Measurements from ENCODE around the gene RPS14.
"Not testable (repeated sequence)": the region's sequence is repeated elsewhere in the genome, so short reads cannot be mapped to it uniquely, and the experiment has no call there.

RPS14 gene

DNA sequence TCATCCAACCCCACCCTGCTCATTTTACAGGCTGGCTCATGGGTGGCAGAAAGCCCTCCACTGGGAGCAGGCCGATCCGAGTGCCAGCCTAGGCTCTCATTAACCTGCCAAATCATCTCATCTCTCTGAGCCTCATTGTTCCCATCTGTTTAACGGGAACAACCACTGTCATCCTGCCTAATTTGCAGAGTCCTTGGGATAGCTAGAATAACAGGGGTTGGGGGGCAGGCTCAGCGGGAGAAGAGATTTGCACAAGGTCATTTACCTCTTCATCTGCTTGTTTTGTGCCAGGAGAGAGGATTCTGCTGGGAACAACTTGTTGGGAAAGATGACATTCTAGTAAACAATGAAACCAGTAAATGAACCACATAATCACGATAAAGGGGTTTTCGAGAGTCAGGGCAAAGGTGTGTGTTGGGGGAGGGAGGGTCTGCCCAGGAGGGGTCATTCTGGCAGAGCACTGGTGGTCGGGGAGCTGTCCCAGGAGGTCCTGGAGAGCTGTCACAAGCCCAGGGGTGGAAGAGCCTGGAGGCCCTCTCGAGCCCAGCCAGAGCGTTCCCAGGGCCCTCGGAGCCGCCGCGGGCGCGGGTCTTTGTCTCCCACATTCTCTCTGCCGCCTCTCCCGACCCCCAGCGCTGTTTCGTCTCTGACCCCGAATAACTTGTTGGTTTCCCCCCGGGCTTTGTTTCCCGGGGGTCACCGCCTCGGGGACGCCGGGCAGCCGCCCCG lies 35.6 kb upstream of the RPS14 start:
- H3K4me3 ChIP-seq (ENCODE audit: low read depth, low read length), result no peak overlapping the region
- DNase-seq (ENCODE audit: low read depth), result no peak
- TF ChIP-seq POLR2A (IDR thresholded peaks at IDR 0.05; ENCODE audit: extremely low read depth, insufficient read length) (no peak), MYC (IDR thresholded peaks at IDR 0.05; ENCODE audit: low read depth, low read length) (no peak)
- TF ChIP-seq, protein P1, sequence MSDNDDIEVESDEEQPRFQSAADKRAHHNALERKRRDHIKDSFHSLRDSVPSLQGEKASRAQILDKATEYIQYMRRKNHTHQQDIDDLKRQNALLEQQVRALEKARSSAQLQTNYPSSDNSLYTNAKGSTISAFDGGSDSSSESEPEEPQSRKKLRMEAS (IDR thresholded peaks at IDR 0.05; ENCODE audit: low read depth, low read length), result no peak
- TF ChIP-seq, protein P2, sequence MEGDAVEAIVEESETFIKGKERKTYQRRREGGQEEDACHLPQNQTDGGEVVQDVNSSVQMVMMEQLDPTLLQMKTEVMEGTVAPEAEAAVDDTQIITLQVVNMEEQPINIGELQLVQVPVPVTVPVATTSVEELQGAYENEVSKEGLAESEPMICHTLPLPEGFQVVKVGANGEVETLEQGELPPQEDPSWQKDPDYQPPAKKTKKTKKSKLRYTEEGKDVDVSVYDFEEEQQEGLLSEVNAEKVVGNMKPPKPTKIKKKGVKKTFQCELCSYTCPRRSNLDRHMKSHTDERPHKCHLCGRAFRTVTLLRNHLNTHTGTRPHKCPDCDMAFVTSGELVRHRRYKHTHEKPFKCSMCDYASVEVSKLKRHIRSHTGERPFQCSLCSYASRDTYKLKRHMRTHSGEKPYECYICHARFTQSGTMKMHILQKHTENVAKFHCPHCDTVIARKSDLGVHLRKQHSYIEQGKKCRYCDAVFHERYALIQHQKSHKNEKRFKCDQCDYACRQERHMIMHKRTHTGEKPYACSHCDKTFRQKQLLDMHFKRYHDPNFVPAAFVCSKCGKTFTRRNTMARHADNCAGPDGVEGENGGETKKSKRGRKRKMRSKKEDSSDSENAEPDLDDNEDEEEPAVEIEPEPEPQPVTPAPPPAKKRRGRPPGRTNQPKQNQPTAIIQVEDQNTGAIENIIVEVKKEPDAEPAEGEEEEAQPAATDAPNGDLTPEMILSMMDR (IDR thresholded peaks at IDR 0.05; ENCODE audit: low read depth, low read length), result no peak

DNA sequence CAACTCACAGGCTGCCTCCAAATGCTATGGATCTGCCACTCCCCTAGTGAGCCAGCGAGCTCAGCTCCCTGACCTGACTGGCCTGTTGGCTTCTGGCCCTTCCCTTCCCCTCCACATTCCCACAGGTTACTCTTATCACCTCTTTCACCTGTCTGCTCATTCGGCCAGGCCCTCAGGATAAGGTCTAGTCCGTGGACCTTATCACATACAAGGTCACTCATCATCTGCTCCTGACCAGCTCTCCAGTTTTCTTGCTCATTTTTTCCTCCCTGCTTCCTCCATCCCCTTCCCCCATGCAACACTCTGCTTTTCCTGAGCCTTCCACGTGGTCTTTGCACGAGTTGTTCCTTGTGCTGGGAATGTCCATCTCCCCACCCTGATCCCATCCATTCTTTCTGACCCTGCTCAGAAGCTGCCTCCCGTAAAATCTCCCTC lies 32.5 kb upstream of the RPS14 start:
- TF ChIP-seq, protein P2 (IDR thresholded peaks at IDR 0.05; ENCODE audit: low read depth, low read length), result no peak
- TF ChIP-seq MYC (IDR thresholded peaks at IDR 0.05; ENCODE audit: low read depth, low read length), result no peak
- TF ChIP-seq POLR2A (IDR thresholded peaks at IDR 0.05; ENCODE audit: extremely low read depth, insufficient read length), result no peak
- TF ChIP-seq, protein P1 (IDR thresholded peaks at IDR 0.05; ENCODE audit: low read depth, low read length), result no peak
- H3K4me3 ChIP-seq (ENCODE audit: low read depth, low read length), result no peak overlapping the region
- DNase-seq (ENCODE audit: low read depth), result no peak

DNA sequence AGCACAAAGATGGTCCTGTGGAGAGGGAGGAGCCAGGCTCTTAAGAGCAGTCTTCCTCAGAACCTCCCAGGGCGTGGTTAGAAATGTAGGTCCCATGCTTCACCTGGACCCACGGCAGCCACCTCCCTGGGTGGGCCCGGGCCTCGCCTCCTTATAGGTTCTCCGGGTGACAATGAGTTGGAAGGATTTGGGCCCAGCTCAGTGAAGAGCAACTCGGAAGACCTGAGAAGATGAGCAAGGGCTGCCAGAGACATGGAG lies 32.1 kb upstream of the RPS14 start:
- TF ChIP-seq POLR2A (IDR thresholded peaks at IDR 0.05; ENCODE audit: extremely low read depth, insufficient read length) (no peak), MYC (IDR thresholded peaks at IDR 0.05; ENCODE audit: low read depth, low read length) (no peak)
- TF ChIP-seq, protein P1 (IDR thresholded peaks at IDR 0.05; ENCODE audit: low read depth, low read length), result no peak
- TF ChIP-seq, protein P2 (IDR thresholded peaks at IDR 0.05; ENCODE audit: low read depth, low read length), result no peak
- no peak for DNase-seq (ENCODE audit: low read depth)
- no peak overlapping the region for H3K4me3 ChIP-seq (ENCODE audit: low read depth, low read length)

DNA sequence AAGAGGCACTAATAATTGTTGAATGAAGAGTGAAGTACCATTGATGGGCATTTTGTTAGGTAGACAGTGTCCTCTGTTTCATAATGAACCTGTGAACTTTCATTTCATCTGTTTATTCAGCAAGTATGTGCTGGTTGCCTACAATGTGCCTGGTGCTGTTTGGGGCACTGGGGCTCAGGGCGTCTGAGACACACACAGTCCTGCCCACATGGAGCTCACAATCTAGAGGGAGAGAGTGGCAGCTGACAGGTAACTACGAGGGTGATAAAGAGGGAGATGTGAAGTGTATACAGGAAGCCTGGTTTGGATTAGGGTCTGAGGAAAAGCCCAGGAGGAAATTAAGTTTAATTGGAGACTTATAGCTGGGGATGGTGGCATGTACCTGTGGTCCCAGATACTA lies 29.9 kb upstream of the RPS14 start:
- TF ChIP-seq MYC (IDR thresholded peaks at IDR 0.05; ENCODE audit: low read depth, low read length) (no peak), POLR2A (IDR thresholded peaks at IDR 0.05; ENCODE audit: extremely low read depth, insufficient read length) (no peak)
- TF ChIP-seq, protein P2 (IDR thresholded peaks at IDR 0.05; ENCODE audit: low read depth, low read length), result no peak
- TF ChIP-seq, protein P1 (IDR thresholded peaks at IDR 0.05; ENCODE audit: low read depth, low read length), result no peak
- no peak overlapping the region for H3K4me3 ChIP-seq (ENCODE audit: low read depth, low read length)
- no peak for DNase-seq (ENCODE audit: low read depth)

DNA sequence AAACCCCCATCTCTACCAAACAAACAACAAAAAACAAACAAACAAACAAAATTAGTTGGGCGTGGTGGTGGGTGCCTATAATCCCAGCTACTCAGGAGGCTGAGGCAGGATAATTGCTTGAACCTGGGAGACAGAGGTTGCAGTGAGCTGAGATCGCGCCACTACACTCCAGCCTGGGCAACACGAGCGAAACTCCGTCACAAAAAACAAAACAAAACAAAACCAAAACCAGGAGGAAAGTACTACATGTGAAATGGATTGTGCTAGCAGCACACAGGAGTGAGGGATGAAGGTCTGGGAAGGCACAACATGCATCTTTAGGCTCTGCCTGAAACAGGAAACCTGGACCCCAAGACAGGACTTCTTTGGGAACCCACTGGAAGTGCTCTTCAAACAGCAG lies 27.0 kb upstream of the RPS14 start:
- DNase-seq (ENCODE audit: low read depth); H3K4me3 ChIP-seq (ENCODE audit: low read depth, low read length): not testable (repeated sequence)

DNA sequence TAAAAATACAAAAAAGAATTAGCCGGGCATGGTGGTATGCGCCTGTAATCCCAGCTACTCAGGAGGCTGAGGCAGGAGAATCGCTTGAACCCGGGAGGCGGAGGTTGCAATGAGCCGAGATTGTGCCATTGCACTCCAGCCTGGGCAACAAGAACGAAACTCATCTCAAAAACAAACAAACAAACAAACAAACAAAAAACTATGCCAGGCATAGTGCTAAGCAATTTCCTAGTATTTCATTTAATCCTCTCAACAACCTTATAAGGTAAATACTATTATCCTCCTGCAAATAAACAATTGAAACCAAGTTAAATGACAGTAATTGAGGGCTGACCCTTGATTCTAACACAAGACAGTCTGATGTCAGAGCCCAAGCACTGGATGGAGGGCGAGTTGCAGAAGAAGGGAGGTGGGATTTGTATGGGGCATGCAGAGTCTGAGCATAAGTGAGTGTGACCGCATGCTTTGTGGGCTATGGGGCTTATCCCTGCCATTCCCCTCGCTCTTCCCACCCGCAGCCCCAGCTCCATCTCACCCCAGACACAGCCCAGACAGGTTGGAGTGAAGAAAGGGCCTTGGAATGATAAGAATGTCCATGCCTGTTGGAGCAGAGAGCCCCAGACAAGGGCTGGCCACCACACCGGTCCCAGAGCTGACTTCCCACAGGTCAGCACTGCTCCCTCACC lies 24.3 kb upstream of the RPS14 start:
- DNase-seq (ENCODE audit: low read depth), result no peak
- no peak for TF ChIP-seq POLR2A (IDR thresholded peaks at IDR 0.05; ENCODE audit: extremely low read depth, insufficient read length)
- TF ChIP-seq, protein P2 (IDR thresholded peaks at IDR 0.05; ENCODE audit: low read depth, low read length), result no peak
- TF ChIP-seq, protein P1 (IDR thresholded peaks at IDR 0.05; ENCODE audit: low read depth, low read length), result no peak
- no peak for TF ChIP-seq MYC (IDR thresholded peaks at IDR 0.05; ENCODE audit: low read depth, low read length)
- no peak overlapping the region for H3K4me3 ChIP-seq (ENCODE audit: low read depth, low read length)

Data from NB4 (cell line).